Activated CD8-positive, alpha-beta T cell treated with anti-CD3 and anti-CD28 coated beads for 36 hours (primary cell): ENCODE data around the gene DAB2IP. TPM values are rescaled to one million over a fixed set of nuclear protein-coding genes. Genes with fewer than 3 reads are reported as not detected.

Experiments
- ATAC-seq: fragments of 200-7000 bp; cut with Tn5 transposase; one replicate; pipeline ENCODE4 v1.10.0; 2021; ENCODE audit warnings: mild to moderate bottlenecking, moderate library complexity
- CTCF ChIA-PET: fragments of 350-600 bp; sonication (Branson Sonifier 250); formaldehyde crosslinking; loops from one replicate; lab custom pipeline; 2021; ENCODE audit warnings: antibody characterized with exemption; lab: Charles Lee
- POLR2A ChIA-PET: fragments of 350-600 bp; sonication (Branson Sonifier 250); formaldehyde crosslinking; loops from one replicate; lab custom pipeline; 2021; ENCODE audit warnings: antibody characterized with exemption; lab: Charles Lee
- DNase-seq: peaks from one replicate; pipeline ENCODE4 v3.0.0-alpha.2; 2020
- H3K27ac Mint-ChIP-seq: one replicate; pipeline ENCODE4 v1.8.0; 2021; ENCODE audit warnings: mild to moderate bottlenecking, mixed read lengths
- H3K27me3 Mint-ChIP-seq: one replicate; pipeline ENCODE4 v1.8.0; 2021; ENCODE audit warnings: mixed read lengths
- H3K36me3 Mint-ChIP-seq: one replicate; pipeline ENCODE4 v1.8.0; 2021; ENCODE audit warnings: low read depth, mixed read lengths
- H3K4me1 Mint-ChIP-seq: one replicate; pipeline ENCODE4 v1.8.0; 2021; ENCODE audit warnings: low read depth, mixed read lengths
- H3K4me3 Mint-ChIP-seq: one replicate; pipeline ENCODE4 v1.8.0; 2021; ENCODE audit warnings: mild to moderate bottlenecking, moderate library complexity, mixed read lengths
- H3K9me3 Mint-ChIP-seq: one replicate; pipeline ENCODE4 v1.8.0; 2021; ENCODE audit warnings: mixed read lengths
- CTCF ChIP-seq: fragments of 200-600 bp; IDR thresholded peaks from one replicate; pipeline ENCODE4 v1.8.0; 2022; ENCODE audit warnings: antibody characterized with exemption, mild to moderate bottlenecking
- intact Hi-C: fragments of 100-400 bp; cut with micrococcal nuclease; formaldehyde crosslinking; loops from one replicate; pipeline ENCODE4 v1.10.0; 2022
- total RNA-seq, 2 experiments: library from RNA; stranded (reverse); gene quantifications; one replicate each; pipeline ENCODE4 v1.2.3, GENCODE V29; 2021

Gene DAB2IP
- total RNA-seq, 2 experiments from 2014 or later, result 0.54 to 1.5 TPM

- H3K4me1 Mint-ChIP-seq, result no peaks in the 10 kb centered on the region
- CTCF ChIA-PET, result no interaction called here
- POLR2A ChIA-PET, result no interaction called here
- TF ChIP-seq CTCF, result no peak
- H3K4me3 Mint-ChIP-seq, result no peak overlapping the region
- DNase-seq (no peak), ATAC-seq (no peak)
- H3K36me3 Mint-ChIP-seq, result no peaks in the 10 kb centered on the region
- no peak overlapping the region for H3K27ac Mint-ChIP-seq
- intact Hi-C loops, result loop anchor here (1.0 kb wide), 1 partner anchor 10 kb away; no protein-coding TSS in a partner anchor
- H3K9me3 Mint-ChIP-seq, result no peaks in the 10 kb centered on the region
- H3K27me3 Mint-ChIP-seq, result no peaks in the 10 kb centered on the region
Measured at GRCh38 chr9:121831869-121832268, 180.4 kb downstream of the DAB2IP start.

- Mint-ChIP-seq H3K27ac (no peak overlapping the region), H3K9me3 (no peaks in the 10 kb centered on the region), H3K36me3 (no peaks in the 10 kb centered on the region), H3K4me1 (no peaks in the 10 kb centered on the region), H3K27me3 (no peaks in the 10 kb centered on the region), H3K4me3 (no peak overlapping the region)
- CTCF ChIA-PET, result interaction anchor here (1.8 kb wide), 1 partner anchor 283 kb away, joined by 4 read pairs; no protein-coding TSS in a partner anchor
- POLR2A ChIA-PET, result no interaction called here
- DNase-seq (no peak), ATAC-seq (no peak)
- TF ChIP-seq CTCF, result no peak
- intact Hi-C loops, result no loop called here
Measured at GRCh38 chr9:121833061-121833460, 181.6 kb downstream of the DAB2IP start.

Other genes starting within 250 kb of the DAB2IP start
- gene GGTA1, start 151.8 kb upstream of the DAB2IP start, total RNA-seq, result not detected